C4-2B (cell line): ENCODE measurements around the gene FBXL4.

Experiments used
- H3K27ac ChIP-seq: fragments of 450-650 bp; 2 replicates; pipeline ENCODE4 v1.5.1; 2017
- CTCF ChIP-seq: fragments of 450-650 bp; conservative IDR thresholded peaks from 2 replicates; pipeline ENCODE4 v1.5.1; 2017; ENCODE audit warnings: mild to moderate bottlenecking
- ZFX ChIP-seq: fragments of 450-650 bp; IDR thresholded peaks from 2 replicates; pipeline ENCODE4 v1.6.1; 2017

The FBXL4 gene

GRCh38 chr6:98838975-98839374 is 108.8 kb downstream of the FBXL4 start:
- TF ChIP-seq CTCF (no peak), ZFX (no peak)
- no peak overlapping the region for H3K27ac ChIP-seq

GRCh38 chr6:98838032-98838431 is 109.7 kb downstream of the FBXL4 start:
- TF ChIP-seq ZFX = no peak
- no peak for TF ChIP-seq CTCF
- no peak overlapping the region for H3K27ac ChIP-seq

- TF ChIP-seq ZFX = no peak
- TF ChIP-seq CTCF = no peak
- no peak overlapping the region for H3K27ac ChIP-seq
These were observed 110.5 kb downstream of the FBXL4 start for GRCh38 chr6:98836962-98837944.

GRCh38 chr6:98836025-98836961 is 111.5 kb downstream of the FBXL4 start:
- TF ChIP-seq ZFX (no peak), CTCF (no peak)
- no peak overlapping the region for H3K27ac ChIP-seq

GRCh38 chr6:98835149-98836024 is 112.4 kb downstream of the FBXL4 start:
- no peak overlapping the region for H3K27ac ChIP-seq
- TF ChIP-seq ZFX (no peak), CTCF (no peak)

GRCh38 chr6:98834060-98835031 is 113.4 kb downstream of the FBXL4 start, which contains the start of gene POU3F2:
TSS of gene POU3F2 (plus strand) at chr6:98834574. CDS start at chr6:98834874, 300 bp downstream.
- no peak within 1 kb of the TSS; the same call in 1 of the 2 replicates for H3K27ac ChIP-seq
- TF ChIP-seq ZFX = no peak
- no peak for TF ChIP-seq CTCF
